ENCODE data around the gene AMELY. TPM values are rescaled to one million over a fixed set of nuclear protein-coding genes. Genes with fewer than 3 reads are reported as not detected.

AMELY gene
- polyA plus RNA-seq = not detected in 2 replicates

GRCh38 chrY:6911253-6911881 lies at the start of gene AMELY:
Gene AMELY (minus strand): TSS chrY:6911752. CDS start chrY:6872608, 39,144 bp downstream.

GRCh38 chrY:6910372-6911252 lies 940 bp downstream of the AMELY start, which contains the start of gene TBL1Y:
Gene TBL1Y (plus strand): TSS chrY:6910697. CDS start chrY:7025085, 114,388 bp downstream.

Other genes starting within 250 kb of the AMELY start
- gene TBL1Y, start 1.1 kb downstream of the AMELY start, polyA plus RNA-seq = 0.27 and 0.47 TPM in 2 replicates